Measurements from ENCODE around the gene PGAM2. TPM values are rescaled to one million over a fixed set of nuclear protein-coding genes. Genes with fewer than 3 reads are reported as not detected.

Gene PGAM2
- total and polyA plus RNA-seq, 12 donors = 0.76 to 30.1 (median 6.7) TPM

DNA sequence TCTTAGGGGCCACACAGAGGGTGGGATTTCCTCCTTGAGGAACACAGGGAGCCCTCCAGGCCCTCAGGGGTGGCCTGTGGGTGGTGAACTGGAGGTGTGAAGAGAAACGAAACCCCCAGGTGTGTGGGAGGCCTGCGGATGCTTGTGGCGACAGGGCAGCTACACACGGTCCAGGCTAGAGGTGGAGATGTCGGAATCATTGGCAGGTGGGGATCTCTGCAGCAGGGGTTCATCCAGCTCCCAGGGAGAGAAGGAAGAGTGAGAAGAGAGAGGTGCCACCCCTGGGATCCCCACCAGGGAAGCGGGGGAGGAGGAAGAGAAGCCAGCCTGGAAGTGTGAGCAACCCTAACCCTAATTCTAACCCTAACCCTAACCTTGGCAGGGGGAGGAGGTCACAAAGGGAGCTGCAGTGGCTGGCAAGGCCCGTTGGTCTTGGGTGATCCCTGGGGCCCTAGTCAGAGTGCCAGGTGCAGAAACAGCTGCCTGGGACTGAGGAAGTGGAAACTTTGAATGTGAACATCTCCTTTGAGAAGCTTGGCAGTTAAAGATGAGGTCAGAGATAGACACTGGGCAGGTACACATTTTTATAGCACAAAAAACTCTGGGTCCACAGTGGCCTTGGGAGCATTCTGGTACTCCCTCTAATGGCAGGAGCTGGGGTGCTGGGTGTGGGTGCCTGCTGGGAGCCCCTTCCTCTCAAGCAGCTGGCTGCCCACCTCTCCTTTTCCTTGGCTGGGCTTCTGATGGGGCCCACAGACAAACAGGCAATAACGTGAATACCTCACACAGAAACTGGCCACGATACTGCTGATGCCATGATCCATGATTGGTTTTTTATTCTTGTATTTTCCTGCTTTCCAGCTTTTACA is 31.9 kb upstream of the PGAM2 start:
- TF ChIP-seq POLR2A (IDR thresholded peaks at IDR 0.05) (no peak), CTCF (IDR thresholded peaks at IDR 0.05) (no peak)
- WGBS, 4 donors = 81 to 86% (median 85%) methylated on average over 8 to 9 of the region's 9 CpGs
- Histone ChIP-seq H3K4me1 (replicated peaks in 1 of 2) (no peaks in the 10 kb centered on the region), H3K4me3 (no peak overlapping the region), H3K36me3 (replicated peaks in 1 of 2) (no peaks in the 10 kb centered on the region), H3K27me3 (no peaks in the 10 kb centered on the region), H3K27ac (no peak overlapping the region), H3K9me3 (replicated peaks in 1 of 3) (no peaks in the 10 kb centered on the region)
- intact Hi-C loops (cut with DNase I) = no loop called here
- no peak for DNase-seq

DNA sequence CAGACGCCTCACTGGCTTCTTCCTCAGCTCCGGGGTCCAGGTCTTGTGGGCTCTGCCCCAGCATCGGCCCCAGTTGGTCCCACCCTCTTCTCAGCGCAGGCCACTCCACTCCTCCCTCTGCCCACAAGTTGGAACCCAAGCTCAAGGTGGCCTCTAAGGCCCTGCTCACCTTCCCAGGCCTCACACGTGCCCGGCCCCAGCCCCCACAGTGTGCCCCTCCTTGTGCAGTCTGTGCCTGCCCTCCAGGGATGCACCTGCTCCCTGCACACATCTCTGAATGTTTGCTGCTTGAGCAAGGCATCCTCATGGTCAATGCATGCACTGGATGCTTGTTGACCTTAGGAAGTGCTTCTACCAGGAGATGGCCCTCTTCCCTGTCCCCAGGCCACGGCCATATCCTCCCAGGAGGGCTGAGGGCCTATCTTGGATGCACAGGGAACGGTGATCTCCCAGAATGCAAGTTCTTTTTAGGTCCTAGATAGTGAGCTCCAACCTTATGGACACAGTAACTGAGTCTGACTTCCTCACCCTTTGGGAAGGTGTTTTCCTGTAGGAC is 31.0 kb upstream of the PGAM2 start:
- intact Hi-C loops (cut with DNase I) = no loop called here
- Histone ChIP-seq H3K9me3 (replicated peaks in 1 of 3) (no peaks in the 10 kb centered on the region), H3K36me3 (replicated peaks in 1 of 2) (no peaks in the 10 kb centered on the region), H3K27me3 (no peaks in the 10 kb centered on the region), H3K4me1 (replicated peaks in 1 of 2) (no peaks in the 10 kb centered on the region), H3K27ac (no peak overlapping the region), H3K4me3 (no peak overlapping the region)
- no peak for TF ChIP-seq CTCF (IDR thresholded peaks at IDR 0.05)
- no peak for TF ChIP-seq POLR2A (IDR thresholded peaks at IDR 0.05)
- no peak for DNase-seq
- WGBS, 4 donors = 81 to 98% (median 84%) methylated on average over 5 to 8 of the region's 8 CpGs

- no peaks in the 10 kb centered on the region for H3K9me3 ChIP-seq (replicated peaks in 1 of 3)
- no peak for DNase-seq
- H3K27me3 ChIP-seq = no peaks in the 10 kb centered on the region
- intact Hi-C loops (cut with DNase I) = no loop called here
- H3K36me3 ChIP-seq (replicated peaks in 1 of 2) = no peaks in the 10 kb centered on the region
- H3K4me3 ChIP-seq = no peak overlapping the region
- 87 to 98% (median 90%) methylated on average over 3 of the region's 3 CpGs for WGBS, 4 donors
- TF ChIP-seq POLR2A (IDR thresholded peaks at IDR 0.05) (no peak), CTCF (IDR thresholded peaks at IDR 0.05) (no peak)
- peak overlapping the region in 2 of 5 donors; percentile 58 to 61 for H3K27ac ChIP-seq
- no peaks in the 10 kb centered on the region for H3K4me1 ChIP-seq (replicated peaks in 1 of 2)
Measured at GRCh38 chr7:44095781-44096180, 30.4 kb upstream of the PGAM2 start.

DNA sequence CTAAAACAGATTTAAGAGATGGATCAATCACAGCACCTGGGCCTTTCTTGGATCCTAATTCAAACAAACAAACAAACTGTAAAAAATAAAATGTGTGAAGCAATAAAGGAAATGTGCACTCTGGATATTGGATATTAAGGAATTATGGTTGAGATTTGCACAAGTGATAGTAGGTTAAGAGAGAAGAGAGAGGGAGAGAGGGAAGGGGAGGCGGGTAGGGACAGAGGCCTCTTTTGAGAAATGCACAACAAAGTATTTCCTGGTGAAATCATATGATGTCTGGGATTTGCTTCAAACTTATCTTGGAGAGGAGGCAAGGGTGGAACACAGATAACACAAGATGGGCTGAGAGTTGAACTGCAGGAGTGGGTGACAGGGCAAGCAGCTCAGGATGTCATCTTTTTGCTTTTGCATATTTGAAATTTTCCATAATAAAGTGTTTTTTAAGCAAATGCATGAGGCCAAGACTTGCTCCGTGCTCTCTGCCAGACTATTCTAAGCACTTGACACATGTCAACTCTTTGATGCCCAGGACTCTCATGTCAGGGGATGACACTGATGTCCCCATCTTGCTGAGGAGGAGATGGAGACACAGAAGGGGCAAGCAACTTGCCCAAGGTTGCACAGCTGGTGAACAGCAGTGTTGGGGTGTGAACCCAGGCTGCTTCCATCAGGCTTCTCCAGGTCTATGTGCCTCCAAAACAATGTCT is 29.7 kb upstream of the PGAM2 start:
- Histone ChIP-seq H3K27me3 (no peaks in the 10 kb centered on the region), H3K27ac (peak overlapping the region in 3 of 5 donors; percentile 30 to 61 (median 58)), H3K9me3 (replicated peaks in 1 of 3) (no peaks in the 10 kb centered on the region), H3K4me1 (replicated peaks in 1 of 2) (no peaks in the 10 kb centered on the region), H3K4me3 (no peak overlapping the region), H3K36me3 (replicated peaks in 1 of 2) (no peaks in the 10 kb centered on the region)
- intact Hi-C loops (cut with DNase I) = no loop called here
- no peak for DNase-seq
- TF ChIP-seq POLR2A (IDR thresholded peaks at IDR 0.05) = no peak
- no peak for TF ChIP-seq CTCF (IDR thresholded peaks at IDR 0.05)
- 57 to 78% (median 76%) methylated on average over 2 of the region's 2 CpGs for WGBS, 4 donors
